Left forelimb (tissue), 1 donor: ENCODE data around the gene MATN4.

Source experiments
- DNase-seq: peaks from one replicate; pipeline ENCODE4 v3.0.0-alpha.2; 2018; ENCODE audit warnings: low spot score

The MATN4 gene

GRCh38 chr20:45340951-45341350 lies 32.9 kb upstream of the MATN4 start:
- no peak for DNase-seq

DNA sequence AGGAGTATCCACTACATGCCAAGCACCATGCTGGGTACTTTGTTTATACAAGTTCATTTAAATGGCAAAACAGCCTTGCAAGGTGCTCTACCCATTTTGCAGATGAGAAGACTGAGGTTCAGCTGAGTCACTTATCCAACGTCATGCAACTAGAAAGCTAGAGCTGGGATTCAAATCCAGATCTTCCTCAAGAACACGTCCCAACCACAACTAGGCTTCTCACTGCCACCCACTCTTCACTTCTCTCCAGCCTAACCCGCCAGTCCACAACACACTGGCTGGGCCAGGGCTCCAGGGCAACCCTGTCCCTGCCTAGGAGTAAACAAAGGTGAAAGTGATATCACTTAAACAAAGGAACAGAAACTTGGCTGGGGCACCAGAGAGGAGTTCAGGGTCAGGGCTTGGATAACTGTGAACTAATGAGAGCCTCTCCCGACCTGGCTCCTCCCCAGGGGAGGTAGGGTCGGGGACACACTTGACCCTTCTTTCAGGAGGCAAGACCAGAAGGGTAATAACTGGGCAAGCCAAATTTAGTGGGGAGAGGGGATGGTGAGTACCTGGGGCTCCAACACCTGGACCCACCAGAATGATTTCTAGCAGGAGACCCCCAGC lies 32.2 kb upstream of the MATN4 start:
- no peak for DNase-seq

DNA sequence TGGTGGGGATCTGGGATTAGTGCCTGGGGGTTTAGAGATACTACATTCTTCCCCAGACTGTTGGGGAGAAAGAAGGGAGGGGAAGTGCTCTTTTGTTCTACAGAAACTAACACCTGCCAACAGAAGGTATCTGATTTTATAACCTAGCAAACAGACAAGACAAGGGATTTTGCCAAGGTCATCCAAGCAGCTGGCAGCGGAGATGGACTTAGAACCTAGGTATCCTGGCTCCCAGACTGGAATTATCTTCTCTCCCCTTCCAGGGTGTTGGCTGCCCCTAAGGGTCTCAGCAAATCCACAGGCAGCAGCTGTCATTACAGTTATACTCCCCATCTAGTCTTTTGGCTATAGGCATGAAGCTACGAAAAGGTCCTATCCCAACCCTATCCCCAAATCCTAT lies 31.7 kb upstream of the MATN4 start:
- DNase-seq: no peak

GRCh38 chr20:45339084-45339483 lies 31.0 kb upstream of the MATN4 start:
- no peak for DNase-seq

DNA sequence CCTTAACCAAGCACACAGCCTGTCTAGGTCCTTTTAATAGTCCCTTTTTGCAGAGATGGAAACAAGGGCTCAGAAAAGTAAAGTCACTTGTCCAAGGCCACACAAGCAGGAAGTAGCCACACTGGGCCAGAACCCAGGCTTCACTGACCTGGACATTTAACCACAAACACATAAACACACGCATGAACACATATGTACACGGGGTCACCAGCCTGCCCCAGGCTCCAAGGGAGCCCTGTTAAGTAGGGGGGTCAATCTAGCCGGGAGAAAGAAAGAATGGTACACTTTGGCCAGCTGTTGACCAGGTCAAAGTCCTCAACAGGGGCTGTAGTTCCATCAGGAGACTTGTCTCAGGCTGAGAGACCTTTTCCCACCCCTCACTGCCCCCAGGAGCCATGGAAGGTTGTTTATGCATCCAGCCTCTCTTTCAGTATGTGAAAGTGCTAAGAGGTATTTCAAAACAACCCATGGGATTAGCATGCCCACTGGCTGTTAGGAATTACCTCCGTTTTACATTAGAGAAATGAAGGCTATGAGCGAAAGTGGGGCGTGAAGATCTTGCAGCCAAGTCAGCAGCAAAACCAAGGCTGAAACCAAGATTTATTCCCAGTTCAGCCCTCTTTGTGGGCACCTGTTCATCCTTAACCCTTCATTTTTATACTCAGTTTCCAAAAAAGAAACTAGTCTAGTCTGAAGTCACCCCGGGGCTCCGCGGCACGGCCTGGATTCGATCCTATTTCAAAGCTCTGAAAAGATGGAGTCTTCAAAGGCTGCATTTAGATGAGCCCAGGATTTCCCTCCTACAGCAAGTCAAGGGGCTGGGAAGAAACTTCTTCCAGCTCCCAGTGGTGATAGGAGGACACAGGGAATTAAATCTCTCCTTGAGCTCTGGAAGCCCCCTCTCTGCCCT lies 30.3 kb upstream of the MATN4 start:
- no peak for DNase-seq

DNA sequence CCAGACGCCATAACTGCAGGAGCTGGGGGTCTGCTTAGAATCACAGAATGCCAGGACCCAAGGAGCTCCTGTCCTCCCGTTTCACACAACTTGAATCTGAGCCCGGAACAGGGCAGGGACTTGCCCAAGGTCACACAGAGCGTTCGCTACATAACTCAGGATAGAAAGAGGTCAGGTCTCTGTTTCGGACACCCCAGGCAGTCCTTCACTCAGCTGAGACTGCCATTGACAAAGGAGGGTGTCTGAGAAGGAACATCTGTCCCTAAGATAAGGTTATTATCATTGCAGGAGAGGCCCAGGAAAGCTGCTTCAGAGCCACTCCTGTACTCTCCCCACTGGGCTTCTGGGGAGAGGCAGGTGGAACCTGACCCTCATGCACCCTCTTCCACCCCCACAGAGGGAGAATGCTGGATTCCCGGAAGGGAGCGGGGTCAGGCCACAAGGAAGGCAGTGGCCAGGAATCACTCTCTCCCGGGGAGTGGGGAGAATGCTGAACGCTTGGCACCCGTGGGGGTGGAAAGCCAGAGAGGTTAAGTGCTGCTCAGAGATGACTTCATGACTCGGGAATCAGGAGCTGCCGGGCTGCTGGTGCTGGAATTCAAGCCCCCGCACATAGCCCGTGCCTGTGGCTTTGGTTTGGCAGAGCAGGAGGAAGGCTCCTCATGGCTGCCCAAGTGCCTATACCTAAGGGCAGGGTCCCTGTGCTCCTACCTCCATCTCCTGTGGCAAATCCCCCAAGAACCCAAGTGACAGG lies 29.4 kb upstream of the MATN4 start:
- no peak for DNase-seq

GRCh38 chr20:45336530-45337366 lies 28.6 kb upstream of the MATN4 start:
- DNase-seq: no peak

GRCh38 chr20:45330476-45330875 lies 22.4 kb upstream of the MATN4 start:
- DNase-seq: no peak

DNA sequence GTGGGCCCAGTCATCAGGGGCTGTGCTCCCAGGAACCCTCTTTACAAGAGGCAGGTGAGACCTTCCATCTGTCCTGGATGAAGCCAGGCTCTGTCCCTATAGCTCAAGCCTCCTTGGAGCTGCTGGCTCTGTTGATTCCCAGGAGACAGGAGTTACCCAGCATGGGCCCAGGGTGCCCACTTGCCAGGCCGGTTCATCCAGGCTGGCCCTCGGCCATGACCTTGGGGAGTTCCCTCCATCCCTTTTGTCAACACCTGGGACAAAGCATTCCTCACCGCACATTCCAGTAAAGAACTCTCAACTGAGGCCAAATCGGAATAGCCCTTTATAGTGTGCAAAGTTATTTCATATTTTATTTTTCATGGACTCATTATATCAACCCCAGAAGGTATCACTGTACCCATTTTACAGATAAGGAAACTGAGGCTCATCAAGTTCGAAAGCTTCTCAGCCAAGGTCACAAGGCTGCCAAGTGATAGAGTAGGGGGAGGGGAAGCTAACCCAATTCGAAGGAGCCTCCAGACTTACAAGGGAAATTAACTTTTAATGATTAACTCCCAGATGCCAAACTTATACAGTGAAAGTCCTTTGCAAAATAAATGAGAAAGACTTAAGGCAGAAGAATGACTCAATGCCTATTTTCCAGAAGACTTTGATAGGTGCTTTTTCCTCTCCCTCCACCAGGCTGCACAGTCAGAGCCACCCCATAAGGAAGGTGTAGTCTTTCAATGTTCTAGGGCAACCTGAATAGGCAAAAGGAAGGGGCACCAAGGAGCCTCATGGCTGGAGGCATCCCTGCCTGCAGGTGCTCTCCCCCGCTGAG lies 21.6 kb upstream of the MATN4 start:
- no peak for DNase-seq

DNA sequence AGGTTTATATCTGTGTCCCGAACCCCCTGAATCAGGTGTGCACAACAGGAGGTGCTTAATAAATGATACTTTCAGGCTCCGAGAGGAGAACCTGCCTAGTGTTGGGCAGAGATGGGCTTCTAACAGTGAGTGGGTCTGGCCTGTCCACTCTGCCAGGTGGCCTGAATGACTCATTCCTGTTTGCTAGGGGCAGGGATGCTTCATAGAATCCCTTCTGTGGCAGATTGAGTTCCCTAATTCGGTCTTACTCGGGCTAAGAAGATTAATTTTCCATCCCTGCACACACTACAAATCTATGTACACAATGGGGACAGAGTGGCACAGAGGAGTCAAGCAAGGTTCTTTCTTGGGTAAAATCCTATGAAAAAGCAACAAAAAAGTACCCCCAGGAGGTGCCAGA lies 20.4 kb upstream of the MATN4 start:
- no peak for DNase-seq

GRCh38 chr20:45325371-45325770 lies 17.3 kb upstream of the MATN4 start:
- DNase-seq: no peak

GRCh38 chr20:45323731-45324130 lies 15.6 kb upstream of the MATN4 start:
- DNase-seq: no peak

DNA sequence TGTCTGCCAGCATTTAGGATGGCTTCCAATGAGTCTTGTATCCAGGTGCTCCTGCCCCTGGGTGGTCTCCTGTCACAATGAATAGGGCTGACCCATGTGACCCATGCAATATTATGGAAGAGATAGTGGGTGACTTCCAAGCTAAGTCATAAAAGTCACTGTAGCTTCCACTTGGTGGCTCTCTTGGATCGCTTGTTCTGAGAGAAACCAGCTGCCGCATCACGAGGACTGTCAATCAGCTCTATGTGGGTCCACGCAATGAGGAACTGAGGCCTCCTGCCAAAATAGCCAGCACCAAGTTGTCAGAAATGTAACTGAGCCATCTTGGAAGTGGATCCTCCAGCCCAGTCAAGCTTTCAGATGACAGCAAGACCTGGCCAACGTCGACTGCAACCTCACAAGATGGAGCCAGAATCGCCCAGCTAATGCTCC lies 14.9 kb upstream of the MATN4 start:
- DNase-seq: no peak

GRCh38 chr20:45320948-45321595 lies 13.0 kb upstream of the MATN4 start:
- DNase-seq: no peak

DNA sequence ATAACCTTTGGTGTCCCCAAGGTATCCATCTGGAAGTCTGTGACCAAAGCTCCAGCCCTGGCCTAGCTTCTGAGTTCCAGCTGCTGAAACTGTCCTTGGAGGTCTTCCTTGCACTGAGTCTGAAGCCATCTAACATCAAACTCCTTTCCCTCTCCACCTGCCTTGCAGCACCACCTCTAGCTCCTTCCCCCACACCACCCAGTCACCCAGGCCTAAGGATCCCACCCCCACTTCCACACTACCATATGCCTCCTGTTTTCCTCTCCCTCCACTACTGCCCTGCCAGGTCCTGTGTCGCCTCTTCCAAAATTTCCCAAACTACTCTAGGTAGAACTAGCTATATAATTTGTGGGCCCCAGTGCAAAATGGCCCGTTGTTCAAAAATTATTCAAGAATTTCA lies 10.8 kb upstream of the MATN4 start:
- no peak for DNase-seq

DNA sequence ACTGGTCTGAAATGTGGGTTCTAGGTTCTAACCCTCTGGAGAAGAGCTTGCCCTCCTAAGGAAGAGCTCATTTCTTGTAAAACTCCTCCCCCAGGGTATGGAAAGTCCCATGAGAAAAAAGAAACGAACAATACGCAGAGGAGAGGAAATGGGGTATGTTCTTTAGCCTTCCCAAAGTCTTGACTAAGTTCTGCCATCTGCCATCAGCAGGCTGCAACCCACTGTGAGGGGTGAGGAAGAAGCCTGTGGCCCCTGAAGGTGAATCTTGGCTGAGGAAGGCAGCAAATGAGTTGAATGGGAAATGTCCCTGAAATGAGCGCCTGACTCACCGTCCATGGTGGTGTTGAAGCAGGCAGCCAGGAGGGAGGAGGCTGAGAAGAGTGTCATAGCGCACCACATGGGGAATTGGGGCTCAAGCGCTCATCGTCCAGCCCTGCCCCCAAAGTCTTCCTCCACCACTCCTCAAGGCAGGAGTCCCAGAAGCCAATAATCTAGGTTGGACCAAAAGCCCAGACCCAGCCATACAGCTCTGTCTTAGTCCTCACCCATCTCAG lies 10.4 kb upstream of the MATN4 start:
- no peak for DNase-seq

DNA sequence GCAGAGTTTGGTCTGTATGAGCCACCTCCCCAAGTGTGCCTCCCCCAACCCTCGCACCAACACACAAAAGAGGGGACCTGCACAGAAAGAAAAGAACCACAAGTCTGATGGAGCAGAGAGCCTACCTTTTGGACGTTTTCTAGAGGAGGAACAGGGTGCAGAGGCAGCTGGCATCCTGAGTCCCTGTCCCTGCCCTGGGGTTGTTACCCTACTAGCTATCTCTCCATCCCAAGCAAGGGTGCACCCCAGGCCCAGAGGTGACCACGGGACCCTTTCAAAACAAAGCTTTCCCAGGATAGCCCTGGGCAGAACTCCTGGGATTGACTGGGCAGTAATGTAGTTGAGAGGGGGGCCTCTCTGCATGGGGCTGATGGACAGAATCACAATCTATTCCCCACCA lies 9.7 kb upstream of the MATN4 start:
- no peak for DNase-seq

GRCh38 chr20:45316150-45317080 lies 8.3 kb upstream of the MATN4 start:
- no peak for DNase-seq

DNA sequence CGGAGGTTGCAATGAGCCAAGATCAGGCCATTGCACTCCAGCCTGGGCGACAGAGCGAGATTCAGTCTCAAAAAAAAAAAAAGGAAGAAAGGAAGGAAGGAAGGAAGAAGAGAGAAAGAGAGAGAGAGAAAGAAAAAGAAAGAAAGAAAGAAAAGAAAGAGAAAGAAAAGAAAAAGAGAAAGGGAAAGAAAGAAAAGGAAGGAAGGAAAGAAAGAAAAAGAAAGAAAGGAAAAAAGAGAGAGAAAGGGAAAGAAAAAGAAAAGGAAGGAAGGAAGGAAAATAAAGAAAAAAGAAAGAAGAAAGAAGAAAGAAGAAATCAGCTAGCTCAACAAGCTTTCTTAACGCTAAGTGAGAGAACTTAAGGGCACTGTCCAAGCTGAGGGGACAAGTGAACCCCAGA lies 7.6 kb upstream of the MATN4 start:
- no peak for DNase-seq
